NCI-H2196 treated with DMSO at 0.1 percent for 48 hours (cell line): ENCODE measurements around the gene MED27.

Experiments used
- DNase-seq: peaks from one replicate; lab custom pipeline; 2025; ENCODE audit not compliant: unreplicated experiment; lab: John Stamatoyannopoulos, UW

MED27 gene

GRCh38 chr9:132044176-132044875 is 35.3 kb downstream of the MED27 start:
- DNase-seq: no peak

GRCh38 chr9:132043708-132044107 is 36.0 kb downstream of the MED27 start:
- no peak for DNase-seq

DNA sequence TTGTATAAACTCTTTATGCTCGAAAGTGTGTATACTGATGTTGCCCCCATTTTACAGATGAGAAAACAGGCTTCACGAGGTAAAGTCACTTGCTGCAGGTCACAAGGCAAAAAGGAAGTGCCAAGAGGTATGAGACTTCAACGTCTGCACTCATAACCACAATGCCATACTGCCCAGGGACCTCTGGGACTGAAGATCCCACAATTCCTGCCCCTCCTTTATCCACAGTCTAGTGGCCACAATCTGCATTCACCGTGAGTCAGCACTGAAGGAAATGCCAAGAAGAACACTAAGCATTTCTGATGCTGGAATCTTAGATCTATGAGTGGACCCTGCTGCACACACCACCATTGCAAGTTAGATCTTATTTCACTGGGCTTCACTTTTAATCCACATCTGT is 37.3 kb downstream of the MED27 start:
- DNase-seq: no peak

DNA sequence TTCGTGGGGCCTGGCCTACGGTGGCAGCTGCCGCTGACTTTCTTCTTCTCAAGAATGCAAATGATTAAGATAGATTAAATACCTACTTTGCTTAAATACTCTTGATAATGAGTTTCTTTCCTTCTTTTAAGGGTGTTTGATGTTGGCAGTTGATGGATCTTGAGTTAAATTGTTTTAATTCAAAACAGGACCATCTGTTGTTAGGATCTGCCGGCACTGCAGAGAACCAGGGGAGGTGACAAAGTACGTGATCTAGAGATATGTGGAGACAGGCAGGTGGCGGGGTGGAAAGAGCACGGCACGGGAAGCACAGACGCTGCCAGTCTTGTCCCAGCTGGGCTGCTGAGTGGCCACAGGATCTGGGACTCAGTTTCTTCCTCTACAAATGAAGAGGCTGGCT is 37.9 kb downstream of the MED27 start:
- DNase-seq: no peak

DNA sequence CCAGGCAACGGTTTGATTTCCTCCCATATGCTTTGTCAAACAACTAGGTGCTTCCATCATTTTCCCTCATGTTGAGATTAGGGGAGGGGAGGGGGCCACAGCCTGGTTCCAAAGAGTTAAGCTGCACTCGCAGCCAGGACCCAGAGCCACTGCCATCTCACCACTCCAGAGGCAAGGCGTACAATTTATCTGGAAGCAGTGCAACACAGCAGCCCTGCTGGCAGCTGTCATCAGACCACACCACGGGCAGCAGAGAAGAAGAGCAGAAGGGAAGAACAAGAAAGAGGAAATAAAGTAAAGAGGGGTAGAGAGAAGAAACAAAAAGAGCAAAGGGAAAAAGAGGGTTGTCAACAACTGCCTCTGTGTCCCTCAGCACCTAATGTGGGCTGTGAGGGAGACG is 38.9 kb downstream of the MED27 start:
- DNase-seq: no peak

GRCh38 chr9:132040246-132040645 is 39.4 kb downstream of the MED27 start:
- no peak for DNase-seq

- no peak for DNase-seq
These were observed 40.4 kb downstream of the MED27 start for GRCh38 chr9:132039284-132039683.

DNA sequence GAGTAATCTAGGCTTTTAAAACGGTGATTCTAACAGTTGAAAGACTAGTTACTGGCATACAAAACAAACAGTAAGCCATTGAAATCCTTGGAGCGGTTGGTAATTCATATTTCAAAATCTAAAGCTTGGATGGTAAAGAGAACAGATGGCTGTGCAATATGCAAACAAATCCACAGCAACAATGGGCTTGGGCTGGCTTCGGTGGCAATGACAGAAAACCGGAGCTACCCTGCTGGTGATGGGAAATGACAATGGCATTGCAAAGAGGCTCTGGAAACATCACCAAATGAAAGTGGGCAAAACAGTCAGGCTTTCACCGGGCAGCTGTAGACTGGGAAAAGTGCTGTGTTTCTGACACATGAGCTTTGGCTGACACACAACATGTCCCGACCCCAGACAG is 42.2 kb downstream of the MED27 start:
- no peak for DNase-seq

GRCh38 chr9:132036521-132036920 is 43.1 kb downstream of the MED27 start:
- no peak for DNase-seq

DNA sequence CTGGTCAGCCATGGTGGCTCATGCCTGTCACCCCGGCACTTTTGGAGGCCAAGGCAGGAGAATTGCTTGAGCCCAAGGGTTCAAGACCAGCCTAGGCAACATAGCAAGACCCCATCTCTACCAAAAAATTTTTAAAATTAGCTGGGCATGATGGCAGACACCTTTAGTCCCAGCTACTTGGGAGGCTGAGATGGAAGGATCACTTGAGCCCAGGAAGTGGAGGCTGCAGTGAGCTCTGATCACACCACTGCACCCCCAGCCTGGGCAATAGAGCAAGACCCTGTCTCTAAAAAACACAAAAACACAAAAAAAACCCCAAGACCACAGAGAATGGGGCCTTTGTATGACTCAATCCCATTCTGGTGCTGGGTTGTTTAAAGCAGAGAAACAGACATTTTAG is 44.0 kb downstream of the MED27 start:
- DNase-seq: no peak

DNA sequence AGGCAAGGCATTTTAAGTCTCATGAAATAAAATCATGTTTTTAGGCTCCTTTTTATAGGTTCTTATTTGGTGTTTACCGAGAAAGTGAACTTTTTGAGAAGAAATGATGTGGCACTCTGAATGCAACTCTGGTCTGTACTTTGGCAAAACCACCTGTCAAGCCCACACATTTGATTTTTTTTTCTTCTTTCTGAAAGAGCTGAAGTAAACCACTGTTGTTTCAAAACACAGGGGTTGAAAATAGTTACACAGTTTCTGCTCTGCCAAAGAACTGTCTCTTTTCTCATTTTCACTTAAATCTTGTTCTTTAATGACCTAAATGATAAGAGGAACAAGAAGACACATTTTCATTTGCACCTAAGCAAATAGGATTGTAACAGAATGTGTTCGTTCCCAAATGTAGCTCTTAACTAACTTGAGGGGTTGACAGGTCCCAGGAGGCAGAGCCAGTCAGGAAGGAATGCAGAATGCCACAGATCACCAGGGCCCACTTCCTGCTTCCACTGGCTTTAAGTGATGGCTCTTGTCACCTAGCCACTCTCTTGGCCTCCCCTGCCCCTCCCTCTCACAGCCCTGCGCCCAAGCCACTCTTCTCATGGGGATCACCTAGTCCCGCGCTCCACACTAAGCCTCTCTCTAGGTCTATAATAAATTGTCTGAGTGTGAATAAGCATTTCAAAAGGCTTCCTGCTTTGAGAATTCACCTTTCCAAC is 47.3 kb downstream of the MED27 start:
- no peak for DNase-seq

DNA sequence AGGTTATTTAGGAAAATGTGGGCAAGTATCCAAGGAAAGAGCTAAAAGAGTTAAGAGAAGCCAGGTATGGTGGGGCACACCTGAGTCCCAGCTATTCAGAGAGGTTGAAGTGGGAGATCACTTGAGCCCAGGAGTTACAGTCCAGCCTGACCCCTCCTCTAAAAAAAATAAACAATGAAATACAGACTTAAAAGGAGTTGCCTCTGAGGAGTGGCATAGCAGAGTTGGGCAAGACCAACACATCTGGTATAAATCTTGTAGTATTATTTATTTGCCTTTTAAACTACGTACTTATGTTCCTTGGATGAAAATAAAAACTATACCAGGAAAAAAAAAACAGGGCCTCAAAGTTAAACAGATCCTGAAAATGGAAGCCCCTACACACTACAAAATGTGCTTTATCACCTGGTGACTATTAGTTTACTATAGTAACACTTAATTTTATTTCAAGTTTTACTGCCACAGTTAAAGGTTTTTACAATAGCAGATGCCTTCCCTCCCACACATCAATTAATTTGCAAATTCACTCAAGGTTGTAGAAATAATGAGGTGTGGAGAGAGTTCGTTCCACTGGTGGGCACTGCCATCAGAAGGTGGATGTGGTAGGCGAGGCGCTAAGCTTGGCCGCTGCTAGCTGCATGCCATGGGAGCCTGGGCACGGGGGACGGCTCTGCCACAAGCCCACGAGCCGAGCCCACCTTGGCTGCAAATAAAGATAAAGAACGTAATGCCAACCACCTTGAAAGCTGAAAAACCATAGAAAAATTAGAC is 48.0 kb downstream of the MED27 start:
- no peak for DNase-seq

GRCh38 chr9:132030626-132031325 is 48.9 kb downstream of the MED27 start:
- no peak for DNase-seq

DNA sequence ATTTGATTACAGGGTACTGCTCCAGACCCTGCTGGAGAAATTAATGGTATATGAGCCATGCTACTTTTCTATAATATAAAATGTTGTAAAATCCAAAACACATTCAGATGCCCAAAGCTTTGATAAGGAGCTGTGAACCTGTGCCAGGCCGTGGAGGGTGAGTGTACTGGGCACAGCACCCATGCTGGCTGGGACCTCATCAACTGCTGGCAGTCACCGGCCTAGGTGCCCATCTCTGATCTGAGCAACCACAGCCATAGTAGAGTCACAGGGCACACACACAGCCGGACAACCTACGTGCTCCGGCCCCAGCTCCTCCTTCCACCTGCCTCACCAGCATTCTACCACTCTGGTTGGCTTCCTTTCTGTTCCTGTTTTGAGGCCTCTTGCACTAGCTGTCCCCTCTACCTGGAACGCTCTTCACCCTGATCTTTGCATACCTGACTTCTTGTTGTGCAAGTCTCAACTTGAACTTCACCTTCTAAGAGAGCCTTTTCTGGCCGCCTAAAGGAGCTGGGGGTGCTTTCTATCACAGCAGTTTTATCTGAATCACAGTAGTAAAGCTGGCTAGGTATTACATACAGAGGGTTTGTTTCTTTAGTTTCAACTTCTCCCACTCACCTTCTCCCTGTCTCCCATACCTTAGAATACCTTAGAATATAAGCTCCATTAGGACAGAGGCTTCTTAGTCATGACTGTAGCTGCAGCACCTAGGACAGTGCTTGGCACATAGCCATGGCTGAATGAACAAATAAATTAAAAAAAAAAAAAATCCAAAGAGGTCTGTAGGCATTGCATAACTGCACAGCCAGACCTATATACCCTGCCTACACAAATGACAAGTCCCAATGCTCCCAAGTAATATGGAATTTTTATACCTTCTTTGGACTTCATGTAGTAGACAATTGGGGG is 51.7 kb downstream of the MED27 start:
- no peak for DNase-seq

GRCh38 chr9:132026932-132027585 is 52.6 kb downstream of the MED27 start:
- no peak for DNase-seq

GRCh38 chr9:132025766-132026165 is 53.9 kb downstream of the MED27 start:
- no peak for DNase-seq

- no peak for DNase-seq
These were observed 55.1 kb downstream of the MED27 start for GRCh38 chr9:132024589-132024988.

DNA sequence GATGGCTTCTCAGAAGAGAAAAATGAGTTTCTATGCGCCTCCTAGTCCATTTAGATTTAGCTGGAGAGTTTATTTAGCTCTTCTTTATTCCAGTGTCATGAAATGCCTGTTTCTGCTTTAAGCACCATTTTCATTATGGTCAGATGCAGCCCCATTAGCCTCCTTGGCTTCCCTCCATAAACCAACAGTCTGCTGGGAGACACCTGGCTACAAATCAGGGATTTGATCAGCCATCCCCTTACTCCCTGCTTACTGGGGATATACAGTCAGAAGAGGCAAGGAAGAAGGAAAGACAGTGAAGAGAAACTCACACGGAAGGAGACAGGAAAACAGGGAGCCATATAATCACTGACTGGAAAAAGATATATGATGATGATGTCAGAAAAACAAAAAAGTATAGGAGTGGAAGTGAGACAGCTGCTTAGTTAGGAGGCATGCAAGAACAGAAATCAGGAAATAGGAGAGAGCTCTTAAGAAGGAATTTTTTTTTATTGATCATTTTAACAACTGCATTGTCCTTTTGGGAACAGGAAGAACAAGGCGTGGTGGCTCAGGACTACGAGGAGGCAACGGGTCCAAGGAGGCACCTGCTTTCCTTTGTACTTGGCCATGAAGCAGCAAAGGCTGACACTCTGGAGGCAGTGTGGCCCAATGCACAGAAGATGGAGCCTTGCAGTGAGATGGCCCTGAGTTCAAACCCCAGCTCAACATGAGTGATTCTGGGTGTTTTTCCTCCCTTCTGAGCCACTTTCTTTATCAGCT is 56.1 kb downstream of the MED27 start:
- no peak for DNase-seq

GRCh38 chr9:132020820-132021510 is 58.7 kb downstream of the MED27 start:
- no peak for DNase-seq
